Common myeloid progenitor, CD34-positive (primary cell): Measurements from ENCODE around the gene PTPRQ.

ENCODE experiments used
- CTCF ChIA-PET: fragments of 350-600 bp; sonication (Branson Sonifier 250); formaldehyde crosslinking; loops from one replicate; lab custom pipeline; 2021; ENCODE audit warnings: antibody characterized with exemption; lab: Charles Lee
- POLR2A ChIA-PET: fragments of 350-600 bp; sonication (Branson Sonifier 250); formaldehyde crosslinking; loops from one replicate; lab custom pipeline; 2021; ENCODE audit warnings: antibody characterized with exemption; lab: Charles Lee
- DNase-seq, 3 donors: peaks; one replicate each; pipeline versions ENCODE4 v3.0.0 to v3.0.0-alpha.2; 2013
- H3K27ac ChIP-seq, 2 experiments: 1 replicate in 1 of 2; 2 replicates in 1 of 2; pipeline ENCODE4 v1.7.0; 2013; ENCODE audit warnings: inconsistent platforms in 2 of 2, low read length in 2 of 2, mild to moderate bottlenecking in 2 of 2, low read depth in 1 of 2, moderate library complexity in 1 of 2; ENCODE audit not compliant: severe bottlenecking in 2 of 2, insufficient read depth in 1 of 2, poor library complexity in 1 of 2
- H3K27me3 ChIP-seq, 5 experiments: replicated peaks in 2 of 5; 1 replicate in 3 of 5; 2 replicates in 2 of 5; pipeline versions ENCODE4 v1.6.1 to v1.7.0; 2013; ENCODE audit warnings: low read length in 4 of 5, mild to moderate bottlenecking in 2 of 5, moderate library complexity in 2 of 5, inconsistent platforms in 1 of 5; ENCODE audit not compliant: insufficient read depth in 5 of 5, control insufficient read depth in 4 of 5
- H3K36me3 ChIP-seq, 4 experiments: 1 replicate in 2 of 4; 2 replicates in 2 of 4; pipeline versions ENCODE4 v1.6.1 to v1.7.0; 2013; ENCODE audit warnings: low read length in 3 of 4, control low read depth in 1 of 4, mild to moderate bottlenecking in 1 of 4; ENCODE audit not compliant: control insufficient read depth in 4 of 4, insufficient read depth in 4 of 4
- H3K4me1 ChIP-seq, 4 experiments: 1 replicate in 3 of 4; 2 replicates in 1 of 4; pipeline versions ENCODE4 v1.6.1 to v1.7.1; 2013; ENCODE audit warnings: low read length in 3 of 4, mild to moderate bottlenecking in 3 of 4, control low read depth in 1 of 4, inconsistent platforms in 1 of 4, moderate library complexity in 1 of 4; ENCODE audit not compliant: control insufficient read depth in 4 of 4, insufficient read depth in 4 of 4; ENCODE audit errors: control extremely low read depth in 1 of 4
- H3K4me3 ChIP-seq, 7 experiments: 1 replicate in 4 of 7; 2 replicates in 3 of 7; pipeline versions ENCODE4 v1.5.1 to v1.7.0; 2013; ENCODE audit warnings: mild to moderate bottlenecking in 7 of 7, low read length in 6 of 7, moderate library complexity in 6 of 7, inconsistent platforms in 2 of 7, low read depth in 2 of 7, control low read depth in 1 of 7; ENCODE audit not compliant: insufficient read depth in 4 of 7, control insufficient read depth in 1 of 7; ENCODE audit errors: extremely low read depth in 1 of 7
- H3K9me3 ChIP-seq, 5 experiments: 1 replicate in 4 of 5; 2 replicates in 1 of 5; pipeline versions ENCODE4 v1.6.1 to v1.7.1; 2013; ENCODE audit warnings: low read length in 4 of 5, mild to moderate bottlenecking in 2 of 5, inconsistent platforms in 1 of 5, low read depth in 1 of 5, moderate library complexity in 1 of 5; ENCODE audit not compliant: control insufficient read depth in 4 of 5, insufficient read depth in 2 of 5; ENCODE audit errors: control extremely low read depth in 1 of 5
- WGBS: methylation state at CpG from one replicate; pipeline ENCODE4 v1.1.5; 2013; ENCODE audit not compliant: insufficient coverage; 5-methylcytosine and 5-hydroxymethylcytosine counted together

Gene PTPRQ

DNA sequence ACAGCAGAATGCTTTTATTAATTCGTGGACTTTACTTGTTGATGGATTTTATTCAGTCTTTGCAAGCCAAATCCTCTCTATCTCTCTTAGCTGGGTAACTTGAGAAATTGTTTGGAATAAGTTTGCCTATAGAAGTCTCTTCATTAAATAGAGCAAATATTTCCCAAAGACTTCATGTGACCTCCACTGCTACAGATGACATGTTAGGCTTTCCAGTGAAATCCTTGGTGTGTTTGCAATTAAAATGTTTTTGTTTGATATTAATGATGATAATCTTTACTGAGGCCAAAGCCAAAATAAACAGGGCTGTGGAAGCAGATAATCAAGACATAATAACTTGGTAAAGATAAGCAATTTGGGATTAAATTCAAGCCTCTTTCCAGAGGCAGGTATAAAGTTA is 267.8 kb downstream of the PTPRQ start:
- ChIA-PET CTCF (no interaction called here), POLR2A (no interaction called here)
- DNase-seq = no peak
- H3K27me3 ChIP-seq = peaks cover 47 to 98% (median 60%) of the 10 kb centered on the region in 5 experiments
- no peak overlapping the region for H3K27ac ChIP-seq
- no CpG with 5 or more reads among the region's 1 CpG for WGBS
- H3K4me1 ChIP-seq = peaks cover 0 to 15% (median 11%) of the 10 kb centered on the region in 4 experiments
- no peaks in the 10 kb centered on the region for H3K9me3 ChIP-seq
- no peak overlapping the region for H3K4me3 ChIP-seq
- no peaks in the 10 kb centered on the region for H3K36me3 ChIP-seq

DNA sequence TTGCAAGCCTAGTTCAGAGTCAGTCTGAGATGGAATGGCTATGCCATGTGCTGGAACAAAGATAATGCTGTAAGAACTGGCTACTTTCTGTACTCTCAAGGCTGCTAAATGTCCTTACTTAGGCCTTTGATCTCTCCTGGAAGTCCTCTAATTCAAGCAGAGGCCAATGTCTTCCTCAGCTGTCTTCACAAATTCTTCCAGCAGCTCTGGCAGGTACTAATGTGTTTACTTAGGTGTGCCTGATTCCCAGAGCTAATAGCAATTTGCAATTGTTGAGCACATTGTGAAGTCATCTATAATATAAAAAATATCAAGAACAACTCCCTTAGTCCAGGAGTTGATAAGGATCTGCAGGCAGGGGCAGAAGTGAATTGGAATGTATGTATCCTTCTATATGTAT is 268.8 kb downstream of the PTPRQ start:
- Histone ChIP-seq H3K27me3 (peaks cover 42 to 98% (median 60%) of the 10 kb centered on the region in 5 experiments), H3K9me3 (peaks cover 0 to 4% (median 2%) of the 10 kb centered on the region in 5 experiments), H3K4me3 (no peak overlapping the region), H3K4me1 (peaks cover 0 to 13% (median 9%) of the 10 kb centered on the region in 4 experiments), H3K36me3 (no peaks in the 10 kb centered on the region), H3K27ac (no peak overlapping the region)
- no peak for DNase-seq
- ChIA-PET POLR2A (no interaction called here), CTCF (no interaction called here)

DNA sequence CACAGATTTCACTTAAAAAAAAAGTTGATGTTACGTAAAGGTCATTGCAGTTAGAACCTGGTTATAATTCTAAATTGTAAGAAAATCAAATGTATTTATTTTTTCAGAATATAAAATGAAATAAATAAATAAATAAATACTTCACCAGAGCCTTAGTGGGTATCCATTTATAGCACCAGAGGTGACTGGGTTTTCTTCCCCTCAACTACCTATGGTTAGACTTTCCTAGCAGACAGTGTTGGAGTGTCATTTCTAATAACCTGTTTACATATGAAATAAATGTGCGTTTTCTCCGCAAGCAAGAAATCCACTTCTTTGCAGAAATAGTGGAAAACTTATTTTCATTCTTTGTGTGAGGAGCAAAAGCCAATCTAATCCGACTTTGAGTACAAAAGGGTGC is 269.4 kb downstream of the PTPRQ start:
- CTCF ChIA-PET = no interaction called here
- 50% methylated on average over 3 of the region's 4 CpGs for WGBS
- POLR2A ChIA-PET = no interaction called here
- Histone ChIP-seq H3K36me3 (no peaks in the 10 kb centered on the region), H3K9me3 (peaks cover 0 to 4% (median 2%) of the 10 kb centered on the region in 5 experiments), H3K4me3 (no peak overlapping the region), H3K27ac (no peak overlapping the region), H3K4me1 (peaks cover 0 to 8% (median 6%) of the 10 kb centered on the region in 4 experiments), H3K27me3 (peaks cover 45 to 98% (median 64%) of the 10 kb centered on the region in 5 experiments)
- no peak for DNase-seq

DNA sequence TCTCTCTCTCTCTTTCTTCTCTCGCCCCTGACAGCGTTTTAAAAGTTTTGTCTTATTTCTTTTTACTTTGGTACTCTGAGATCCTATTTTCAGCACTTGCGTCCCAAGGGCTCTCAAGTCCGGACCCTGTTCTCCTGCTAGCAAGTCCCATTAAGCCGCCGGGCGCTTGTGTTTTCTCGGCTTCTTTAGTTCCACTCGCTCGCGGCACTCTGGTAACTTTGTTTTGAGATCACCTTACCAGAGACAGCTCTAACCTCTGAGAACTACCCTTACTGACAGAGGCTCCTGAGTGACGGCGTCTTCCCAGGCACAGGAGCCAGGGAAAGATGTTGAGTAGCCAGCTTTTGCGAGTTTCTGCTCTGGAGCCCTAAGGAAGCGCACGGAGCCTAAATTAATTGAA is 270.0 kb downstream of the PTPRQ start:
- Histone ChIP-seq H3K36me3 (no peaks in the 10 kb centered on the region), H3K27ac (no peak overlapping the region), H3K4me1 (peaks cover 0 to 3% (median 0%) of the 10 kb centered on the region in 4 experiments), H3K27me3 (peaks cover 43 to 98% (median 63%) of the 10 kb centered on the region in 5 experiments), H3K4me3 (no peak overlapping the region), H3K9me3 (peaks cover 0 to 4% (median 2%) of the 10 kb centered on the region in 5 experiments)
- POLR2A ChIA-PET = no interaction called here
- CTCF ChIA-PET = no interaction called here
- WGBS = 6% methylated on average over 15 of the region's 16 CpGs
- DNase-seq = peak in 2 of 3 donors; percentile 13 to 27

- 34% methylated on average over 3 of the region's 3 CpGs for WGBS
- H3K27ac ChIP-seq = no peak overlapping the region
- CTCF ChIA-PET = no interaction called here
- peaks cover 0 to 4% (median 2%) of the 10 kb centered on the region in 5 experiments for H3K9me3 ChIP-seq
- no peaks in the 10 kb centered on the region for H3K36me3 ChIP-seq
- POLR2A ChIA-PET = no interaction called here
- H3K4me3 ChIP-seq = no peak overlapping the region
- H3K27me3 ChIP-seq = peaks cover 38 to 93% (median 61%) of the 10 kb centered on the region in 5 experiments
- DNase-seq = no peak
- peaks cover 0 to 3% (median 0%) of the 10 kb centered on the region in 4 experiments for H3K4me1 ChIP-seq
Observed at GRCh38 chr12:80714846-80715245, 270.8 kb downstream of the PTPRQ start.

DNA sequence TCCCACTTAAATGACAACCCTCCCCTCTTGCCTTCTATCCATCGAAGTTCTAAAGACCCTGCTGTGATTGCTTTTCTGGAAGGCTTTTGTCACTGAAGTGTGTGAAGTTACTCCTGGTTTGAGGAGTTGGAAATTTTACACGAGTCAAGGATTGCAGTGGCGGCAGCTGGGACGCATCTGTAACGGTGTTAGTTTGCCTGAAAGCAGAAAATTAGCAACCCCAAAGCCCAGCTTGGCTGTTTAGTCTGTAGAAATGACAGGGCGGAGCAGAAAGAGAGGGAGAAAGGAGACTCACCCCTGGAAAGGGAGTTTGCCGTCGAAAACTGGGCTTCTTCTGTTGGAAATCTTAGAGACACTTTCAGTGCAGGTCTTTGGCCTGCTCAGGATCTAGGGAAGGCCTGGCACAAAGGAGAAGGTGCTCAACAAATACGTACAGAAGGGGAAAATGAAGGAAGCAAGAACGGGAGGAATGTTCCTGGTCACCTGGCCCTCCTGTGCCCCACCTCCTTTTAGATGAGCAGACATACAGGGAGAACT is 271.7 kb downstream of the PTPRQ start:
- ChIA-PET CTCF (no interaction called here), POLR2A (no interaction called here)
- Histone ChIP-seq H3K27ac (no peak overlapping the region), H3K9me3 (peaks cover 0 to 4% (median 2%) of the 10 kb centered on the region in 5 experiments), H3K4me1 (peaks cover 0 to 3% (median 0%) of the 10 kb centered on the region in 4 experiments), H3K36me3 (no peaks in the 10 kb centered on the region), H3K4me3 (no peak overlapping the region), H3K27me3 (peaks cover 33 to 85% (median 59%) of the 10 kb centered on the region in 5 experiments)
- no peak for DNase-seq
- WGBS = 21% methylated on average over 8 of the region's 10 CpGs

GRCh38 chr12:80716696-80717469 is 272.8 kb downstream of the PTPRQ start, which contains the start of gene MYF5:
TSS of gene MYF5 (plus strand) at chr12:80716912. CDS start at chr12:80717064, 152 bp downstream.
- CTCF ChIA-PET = no interaction called here
- Histone ChIP-seq H3K9me3 (peaks cover 0 to 4% (median 2%) of the 10 kb centered on the region in 5 experiments), H3K27me3 (peaks cover 28 to 75% (median 60%) of the 10 kb centered on the region in 5 experiments), H3K4me3 (no peak within 1 kb of the TSS), H3K36me3 (no peaks in the 10 kb centered on the region), H3K27ac (no peak within 1 kb of the TSS), H3K4me1 (peaks cover 0 to 3% (median 0%) of the 10 kb centered on the region in 4 experiments)
- WGBS = 29% methylated on average over 45 of the region's 45 CpGs
- POLR2A ChIA-PET = no interaction called here
- DNase-seq = no peak
